GM23338 (cell line): Measurements from ENCODE around the gene IL6ST. TPM values are rescaled to one million over a fixed set of nuclear protein-coding genes. Genes with fewer than 3 reads are reported as not detected.

Experiments
- ATAC-seq: fragments of 200-7000 bp; cut with Tn5 transposase; 3 replicates; pipeline ENCODE4 v1.9.1; 2020
- DNase-seq: peaks from one replicate; pipeline ENCODE4 v3.0.0-alpha.2; 2015; ENCODE audit warnings: low spot score
- H2AFZ ChIP-seq: fragments of 200-600 bp; sonication (generic); 2 replicates; pipeline ENCODE4 v1.8.0; 2016; ENCODE audit warnings: antibody characterized with exemption, mild to moderate bottlenecking, moderate library complexity
- H3F3A ChIP-seq: fragments of 200-600 bp; sonication (generic); replicated peaks from 2 replicates; pipeline ENCODE4 v1.8.0; 2017; ENCODE audit warnings: antibody characterized with exemption, mixed run types, low read depth
- H3K27ac ChIP-seq: fragments of 200-600 bp; sonication (generic); 2 replicates; pipeline ENCODE4 v1.6.1; 2016; ENCODE audit warnings: low read depth
- H3K27me3 ChIP-seq: fragments of 200-600 bp; sonication (generic); 2 replicates; pipeline ENCODE4 v1.8.0; 2016; ENCODE audit warnings: mild to moderate bottlenecking, mixed run types, moderate library complexity; ENCODE audit not compliant: insufficient read depth
- H3K36me3 ChIP-seq: fragments of 200-600 bp; sonication (generic); 2 replicates; pipeline ENCODE4 v1.8.0; 2016; ENCODE audit warnings: mild to moderate bottlenecking; ENCODE audit not compliant: insufficient read depth
- H3K4me1 ChIP-seq: fragments of 200-600 bp; sonication (generic); 2 replicates; pipeline ENCODE4 v1.8.0; 2016; ENCODE audit warnings: mild to moderate bottlenecking, moderate library complexity; ENCODE audit not compliant: insufficient read depth
- H3K4me2 ChIP-seq: fragments of 200-600 bp; sonication (generic); 2 replicates; pipeline ENCODE4 v1.7.1; 2017; ENCODE audit warnings: mixed run types
- H3K4me3 ChIP-seq: fragments of 200-600 bp; sonication (generic); 2 replicates; pipeline ENCODE4 v1.6.1; 2016; ENCODE audit warnings: mixed run types
- H3K79me2 ChIP-seq: fragments of 200-600 bp; sonication (generic); replicated peaks from 2 replicates; pipeline ENCODE4 v1.8.0; 2017; ENCODE audit warnings: mild to moderate bottlenecking; ENCODE audit not compliant: insufficient read depth
- H3K9me2 ChIP-seq: fragments of 200-600 bp; sonication (generic); 2 replicates; pipeline ENCODE4 v1.8.0; 2017; ENCODE audit not compliant: insufficient read depth
- H4K20me1 ChIP-seq: fragments of 200-600 bp; sonication (generic); replicated peaks from 2 replicates; pipeline ENCODE4 v1.8.0; 2017; ENCODE audit warnings: mild to moderate bottlenecking; ENCODE audit not compliant: insufficient read depth
- H3K27ac Mint-ChIP-seq: 2 replicates; pipeline ENCODE4 v1.8.0; 2020; ENCODE audit warnings: inconsistent platforms, mild to moderate bottlenecking, moderate library complexity, mixed read lengths
- H3K27me3 Mint-ChIP-seq: 3 replicates; pipeline ENCODE4 v1.8.0; 2022; ENCODE audit warnings: low read depth, mild to moderate bottlenecking, moderate library complexity, mixed read lengths, inconsistent platforms; ENCODE audit not compliant: insufficient read depth, poor library complexity
- H3K36me3 Mint-ChIP-seq: 3 replicates; pipeline ENCODE4 v1.8.0; 2021; ENCODE audit warnings: low read depth, mild to moderate bottlenecking, inconsistent platforms, moderate library complexity, mixed read lengths
- H3K4me1 Mint-ChIP-seq: 3 replicates; pipeline ENCODE4 v1.8.0; 2020; ENCODE audit warnings: mild to moderate bottlenecking, inconsistent platforms, mixed read lengths
- H3K4me3 Mint-ChIP-seq: 3 replicates; pipeline ENCODE4 v1.8.0; 2021; ENCODE audit warnings: moderate library complexity, mild to moderate bottlenecking, inconsistent platforms, mixed read lengths
- H3K9me3 Mint-ChIP-seq: 3 replicates; pipeline ENCODE4 v1.8.0; 2020; ENCODE audit warnings: moderate library complexity, mild to moderate bottlenecking, inconsistent platforms, mixed read lengths
- CREB1 ChIP-seq: fragments of 250-450 bp; sonication (Bioruptor Pico); IDR thresholded peaks from 2 replicates; pipeline ENCODE4 v1.5.0; 2020; ENCODE audit warnings: low read depth, mild to moderate bottlenecking, moderate library complexity
- EZH2 ChIP-seq: fragments of 200-600 bp; sonication (generic); IDR thresholded peaks from one replicate; pipeline ENCODE4 v1.8.0; 2017; ENCODE audit warnings: antibody characterized with exemption, mild to moderate bottlenecking, low read depth; ENCODE audit not compliant: unreplicated experiment
- EZH2phosphoT487 ChIP-seq: fragments of 200-600 bp; sonication (generic); IDR thresholded peaks from one replicate; pipeline ENCODE4 v1.8.1; 2018; ENCODE audit warnings: antibody characterized with exemption; ENCODE audit not compliant: unreplicated experiment
- JUNB ChIP-seq: IDR thresholded peaks from one replicate; pipeline ENCODE4 v1.6.1; 2016; ENCODE audit warnings: antibody characterized with exemption; ENCODE audit not compliant: unreplicated experiment
- NANOG ChIP-seq: IDR thresholded peaks from 2 replicates; pipeline ENCODE4 v1.6.1; 2016; ENCODE audit warnings: antibody characterized with exemption, borderline replicate concordance
- POLR2AphosphoS5 ChIP-seq: IDR thresholded peaks from 2 replicates; pipeline ENCODE4 v1.6.1; 2016; ENCODE audit warnings: antibody characterized with exemption, low read depth
- STAT1 ChIP-seq: IDR thresholded peaks from one replicate; pipeline ENCODE4 v1.6.1; 2016; ENCODE audit warnings: antibody characterized with exemption; ENCODE audit not compliant: unreplicated experiment
- ZNF114 ChIP-seq: fragments of 250-450 bp; sonication (Bioruptor Pico); IDR thresholded peaks from 2 replicates; pipeline ENCODE4 v1.5.0; 2020; ENCODE audit warnings: mild to moderate bottlenecking, moderate library complexity
- ZNF331 ChIP-seq: fragments of 250-450 bp; sonication (Bioruptor Pico); IDR thresholded peaks from 2 replicates; pipeline ENCODE4 v1.5.0; 2020; ENCODE audit warnings: low read depth, mild to moderate bottlenecking, moderate library complexity
- polyA plus RNA-seq: library from polyadenylated mRNA; unstranded; fragments of >200 nt; fragmentation: Nextera tagmentation; extraction: Ambion mirVana; gene quantifications from 2 replicates; pipeline ENCODE4 v1.2.1, GENCODE V29; 2016
- total RNA-seq: library from RNA; depleted of rRNA; stranded (reverse); fragments of >200 nt; shearing (Covaris generic); gene quantifications from 2 replicates; pipeline ENCODE4 v1.2.3, GENCODE V29; 2014
- TF ChIP-seq, protein P1 (sequence below): IDR thresholded peaks from one replicate; pipeline ENCODE4 v1.6.1; 2018; ENCODE audit warnings: antibody characterized with exemption; ENCODE audit not compliant: unreplicated experiment
- TF ChIP-seq, protein P2 (sequence below): IDR thresholded peaks from 2 replicates; pipeline ENCODE4 v1.6.1; 2016; ENCODE audit warnings: antibody characterized with exemption
- TF ChIP-seq, protein P3 (sequence below), 2 experiments: fragments of 200-600 bp in 1 of 2; sonication (generic) in 1 of 2; conservative IDR thresholded peaks; 2 replicates each; pipeline versions ENCODE4 v1.5.1 to v1.6.1; 2016 to 2017; ENCODE audit warnings: antibody characterized with exemption in 2 of 2, low read depth in 2 of 2, mild to moderate bottlenecking in 2 of 2, moderate library complexity in 1 of 2
- TF ChIP-seq, protein P4 (sequence below): fragments of 250-450 bp; sonication (Bioruptor Pico); IDR thresholded peaks from 2 replicates; pipeline ENCODE4 v1.5.0; 2020; ENCODE audit warnings: mild to moderate bottlenecking, moderate library complexity

IL6ST gene
- total and polyA plus RNA-seq, 2 experiments from 2014 or later = 6.7 to 9.8 TPM

DNA sequence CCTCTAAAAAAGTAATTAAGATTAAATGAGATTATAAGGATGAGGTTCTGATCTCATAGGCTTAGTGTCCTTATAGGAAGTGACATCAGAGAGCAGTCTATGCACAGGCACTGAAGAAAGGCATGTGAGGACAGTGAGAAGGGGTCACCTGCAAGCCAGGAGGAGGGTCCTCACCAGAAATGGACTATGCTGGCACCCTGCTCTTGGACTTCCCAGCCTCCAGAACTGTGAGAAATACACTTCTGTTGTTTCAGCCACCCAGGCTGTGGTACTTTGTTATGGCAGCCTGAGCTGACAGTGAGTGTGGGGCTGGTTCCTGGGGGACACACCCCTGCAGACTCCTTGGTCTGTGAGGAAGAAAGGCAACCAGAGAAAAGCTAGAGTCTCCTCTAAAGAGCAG, 34.7 kb upstream of the IL6ST start:
- H3K4me1 ChIP-seq = no peaks in the 10 kb centered on the region
- Mint-ChIP-seq H3K27me3 (no peaks in the 10 kb centered on the region), H3K36me3 (no peaks in the 10 kb centered on the region), H3K4me1 (no peaks in the 10 kb centered on the region), H3K27ac (no peak overlapping the region), H3K9me3 (no peaks in the 10 kb centered on the region), H3K4me3 (no peak overlapping the region)
- H3K36me3 ChIP-seq = no peaks in the 10 kb centered on the region
- no peaks in the 10 kb centered on the region for H3F3A ChIP-seq
- H3K4me3 ChIP-seq = no peak overlapping the region
- H3K27ac ChIP-seq = no peak overlapping the region
- H3K4me2 ChIP-seq = no peak overlapping the region
- H3K27me3 ChIP-seq = no peaks in the 10 kb centered on the region
- H4K20me1 ChIP-seq = no peaks in the 10 kb centered on the region
- TF ChIP-seq NANOG (no peak), POLR2AphosphoS5 (no peak), JUNB (no peak), EZH2 (no peak), CREB1 (CRISPR knock-in tag) (no peak), ZNF114 (CRISPR knock-in tag) (no peak), ZNF331 (CRISPR knock-in tag) (no peak), STAT1 (no peak), EZH2phosphoT487 (no peak)
- TF ChIP-seq, protein P1, sequence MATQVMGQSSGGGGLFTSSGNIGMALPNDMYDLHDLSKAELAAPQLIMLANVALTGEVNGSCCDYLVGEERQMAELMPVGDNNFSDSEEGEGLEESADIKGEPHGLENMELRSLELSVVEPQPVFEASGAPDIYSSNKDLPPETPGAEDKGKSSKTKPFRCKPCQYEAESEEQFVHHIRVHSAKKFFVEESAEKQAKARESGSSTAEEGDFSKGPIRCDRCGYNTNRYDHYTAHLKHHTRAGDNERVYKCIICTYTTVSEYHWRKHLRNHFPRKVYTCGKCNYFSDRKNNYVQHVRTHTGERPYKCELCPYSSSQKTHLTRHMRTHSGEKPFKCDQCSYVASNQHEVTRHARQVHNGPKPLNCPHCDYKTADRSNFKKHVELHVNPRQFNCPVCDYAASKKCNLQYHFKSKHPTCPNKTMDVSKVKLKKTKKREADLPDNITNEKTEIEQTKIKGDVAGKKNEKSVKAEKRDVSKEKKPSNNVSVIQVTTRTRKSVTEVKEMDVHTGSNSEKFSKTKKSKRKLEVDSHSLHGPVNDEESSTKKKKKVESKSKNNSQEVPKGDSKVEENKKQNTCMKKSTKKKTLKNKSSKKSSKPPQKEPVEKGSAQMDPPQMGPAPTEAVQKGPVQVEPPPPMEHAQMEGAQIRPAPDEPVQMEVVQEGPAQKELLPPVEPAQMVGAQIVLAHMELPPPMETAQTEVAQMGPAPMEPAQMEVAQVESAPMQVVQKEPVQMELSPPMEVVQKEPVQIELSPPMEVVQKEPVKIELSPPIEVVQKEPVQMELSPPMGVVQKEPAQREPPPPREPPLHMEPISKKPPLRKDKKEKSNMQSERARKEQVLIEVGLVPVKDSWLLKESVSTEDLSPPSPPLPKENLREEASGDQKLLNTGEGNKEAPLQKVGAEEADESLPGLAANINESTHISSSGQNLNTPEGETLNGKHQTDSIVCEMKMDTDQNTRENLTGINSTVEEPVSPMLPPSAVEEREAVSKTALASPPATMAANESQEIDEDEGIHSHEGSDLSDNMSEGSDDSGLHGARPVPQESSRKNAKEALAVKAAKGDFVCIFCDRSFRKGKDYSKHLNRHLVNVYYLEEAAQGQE = no peak
- TF ChIP-seq, protein P2, sequence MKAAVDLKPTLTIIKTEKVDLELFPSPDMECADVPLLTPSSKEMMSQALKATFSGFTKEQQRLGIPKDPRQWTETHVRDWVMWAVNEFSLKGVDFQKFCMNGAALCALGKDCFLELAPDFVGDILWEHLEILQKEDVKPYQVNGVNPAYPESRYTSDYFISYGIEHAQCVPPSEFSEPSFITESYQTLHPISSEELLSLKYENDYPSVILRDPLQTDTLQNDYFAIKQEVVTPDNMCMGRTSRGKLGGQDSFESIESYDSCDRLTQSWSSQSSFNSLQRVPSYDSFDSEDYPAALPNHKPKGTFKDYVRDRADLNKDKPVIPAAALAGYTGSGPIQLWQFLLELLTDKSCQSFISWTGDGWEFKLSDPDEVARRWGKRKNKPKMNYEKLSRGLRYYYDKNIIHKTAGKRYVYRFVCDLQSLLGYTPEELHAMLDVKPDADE = no peak
- TF ChIP-seq, protein P3, sequence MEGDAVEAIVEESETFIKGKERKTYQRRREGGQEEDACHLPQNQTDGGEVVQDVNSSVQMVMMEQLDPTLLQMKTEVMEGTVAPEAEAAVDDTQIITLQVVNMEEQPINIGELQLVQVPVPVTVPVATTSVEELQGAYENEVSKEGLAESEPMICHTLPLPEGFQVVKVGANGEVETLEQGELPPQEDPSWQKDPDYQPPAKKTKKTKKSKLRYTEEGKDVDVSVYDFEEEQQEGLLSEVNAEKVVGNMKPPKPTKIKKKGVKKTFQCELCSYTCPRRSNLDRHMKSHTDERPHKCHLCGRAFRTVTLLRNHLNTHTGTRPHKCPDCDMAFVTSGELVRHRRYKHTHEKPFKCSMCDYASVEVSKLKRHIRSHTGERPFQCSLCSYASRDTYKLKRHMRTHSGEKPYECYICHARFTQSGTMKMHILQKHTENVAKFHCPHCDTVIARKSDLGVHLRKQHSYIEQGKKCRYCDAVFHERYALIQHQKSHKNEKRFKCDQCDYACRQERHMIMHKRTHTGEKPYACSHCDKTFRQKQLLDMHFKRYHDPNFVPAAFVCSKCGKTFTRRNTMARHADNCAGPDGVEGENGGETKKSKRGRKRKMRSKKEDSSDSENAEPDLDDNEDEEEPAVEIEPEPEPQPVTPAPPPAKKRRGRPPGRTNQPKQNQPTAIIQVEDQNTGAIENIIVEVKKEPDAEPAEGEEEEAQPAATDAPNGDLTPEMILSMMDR (conservative IDR thresholded peaks at IDR 0.05; ENCODE audit: low read depth in 2 of 2) = no peak
- TF ChIP-seq, protein P4, sequence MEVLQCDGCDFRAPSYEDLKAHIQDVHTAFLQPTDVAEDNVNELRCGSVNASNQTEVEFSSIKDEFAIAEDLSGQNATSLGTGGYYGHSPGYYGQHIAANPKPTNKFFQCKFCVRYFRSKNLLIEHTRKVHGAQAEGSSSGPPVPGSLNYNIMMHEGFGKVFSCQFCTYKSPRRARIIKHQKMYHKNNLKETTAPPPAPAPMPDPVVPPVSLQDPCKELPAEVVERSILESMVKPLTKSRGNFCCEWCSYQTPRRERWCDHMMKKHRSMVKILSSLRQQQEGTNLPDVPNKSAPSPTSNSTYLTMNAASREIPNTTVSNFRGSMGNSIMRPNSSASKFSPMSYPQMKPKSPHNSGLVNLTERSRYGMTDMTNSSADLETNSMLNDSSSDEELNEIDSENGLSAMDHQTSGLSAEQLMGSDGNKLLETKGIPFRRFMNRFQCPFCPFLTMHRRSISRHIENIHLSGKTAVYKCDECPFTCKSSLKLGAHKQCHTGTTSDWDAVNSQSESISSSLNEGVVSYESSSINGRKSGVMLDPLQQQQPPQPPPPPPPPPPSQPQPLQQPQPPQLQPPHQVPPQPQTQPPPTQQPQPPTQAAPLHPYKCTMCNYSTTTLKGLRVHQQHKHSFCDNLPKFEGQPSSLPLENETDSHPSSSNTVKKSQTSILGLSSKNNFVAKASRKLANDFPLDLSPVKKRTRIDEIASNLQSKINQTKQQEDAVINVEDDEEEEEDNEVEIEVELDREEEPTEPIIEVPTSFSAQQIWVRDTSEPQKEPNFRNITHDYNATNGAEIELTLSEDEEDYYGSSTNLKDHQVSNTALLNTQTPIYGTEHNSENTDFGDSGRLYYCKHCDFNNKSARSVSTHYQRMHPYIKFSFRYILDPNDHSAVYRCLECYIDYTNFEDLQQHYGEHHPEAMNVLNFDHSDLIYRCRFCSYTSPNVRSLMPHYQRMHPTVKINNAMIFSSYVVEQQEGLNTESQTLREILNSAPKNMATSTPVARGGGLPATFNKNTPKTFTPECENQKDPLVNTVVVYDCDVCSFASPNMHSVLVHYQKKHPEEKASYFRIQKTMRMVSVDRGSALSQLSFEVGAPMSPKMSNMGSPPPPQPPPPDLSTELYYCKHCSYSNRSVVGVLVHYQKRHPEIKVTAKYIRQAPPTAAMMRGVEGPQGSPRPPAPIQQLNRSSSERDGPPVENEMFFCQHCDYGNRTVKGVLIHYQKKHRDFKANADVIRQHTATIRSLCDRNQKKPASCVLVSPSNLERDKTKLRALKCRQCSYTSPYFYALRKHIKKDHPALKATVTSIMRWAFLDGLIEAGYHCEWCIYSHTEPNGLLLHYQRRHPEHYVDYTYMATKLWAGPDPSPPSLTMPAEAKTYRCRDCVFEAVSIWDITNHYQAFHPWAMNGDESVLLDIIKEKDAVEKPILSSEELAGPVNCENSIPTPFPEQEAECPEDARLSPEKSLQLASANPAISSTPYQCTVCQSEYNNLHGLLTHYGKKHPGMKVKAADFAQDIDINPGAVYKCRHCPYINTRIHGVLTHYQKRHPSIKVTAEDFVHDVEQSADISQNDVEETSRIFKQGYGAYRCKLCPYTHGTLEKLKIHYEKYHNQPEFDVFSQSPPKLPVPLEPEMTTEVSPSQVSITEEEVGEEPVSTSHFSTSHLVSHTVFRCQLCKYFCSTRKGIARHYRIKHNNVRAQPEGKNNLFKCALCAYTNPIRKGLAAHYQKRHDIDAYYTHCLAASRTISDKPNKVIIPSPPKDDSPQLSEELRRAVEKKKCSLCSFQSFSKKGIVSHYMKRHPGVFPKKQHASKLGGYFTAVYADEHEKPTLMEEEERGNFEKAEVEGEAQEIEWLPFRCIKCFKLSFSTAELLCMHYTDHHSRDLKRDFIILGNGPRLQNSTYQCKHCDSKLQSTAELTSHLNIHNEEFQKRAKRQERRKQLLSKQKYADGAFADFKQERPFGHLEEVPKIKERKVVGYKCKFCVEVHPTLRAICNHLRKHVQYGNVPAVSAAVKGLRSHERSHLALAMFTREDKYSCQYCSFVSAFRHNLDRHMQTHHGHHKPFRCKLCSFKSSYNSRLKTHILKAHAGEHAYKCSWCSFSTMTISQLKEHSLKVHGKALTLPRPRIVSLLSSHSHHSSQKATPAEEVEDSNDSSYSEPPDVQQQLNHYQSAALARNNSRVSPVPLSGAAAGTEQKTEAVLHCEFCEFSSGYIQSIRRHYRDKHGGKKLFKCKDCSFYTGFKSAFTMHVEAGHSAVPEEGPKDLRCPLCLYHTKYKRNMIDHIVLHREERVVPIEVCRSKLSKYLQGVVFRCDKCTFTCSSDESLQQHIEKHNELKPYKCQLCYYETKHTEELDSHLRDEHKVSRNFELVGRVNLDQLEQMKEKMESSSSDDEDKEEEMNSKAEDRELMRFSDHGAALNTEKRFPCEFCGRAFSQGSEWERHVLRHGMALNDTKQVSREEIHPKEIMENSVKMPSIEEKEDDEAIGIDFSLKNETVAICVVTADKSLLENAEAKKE = no peak
- H3K9me2 ChIP-seq = no peaks in the 10 kb centered on the region
- H3K79me2 ChIP-seq = no peaks in the 10 kb centered on the region
- no peak overlapping the region for H2AFZ ChIP-seq
- no peak for ATAC-seq
- no peak for DNase-seq
